CD14-positive monocyte (primary cell): Measurements from ENCODE around the gene KIDINS220. TPM values are rescaled to one million over a fixed set of nuclear protein-coding genes. Genes with fewer than 3 reads are reported as not detected.

ENCODE experiments used
- DNase-seq, 3 donors: peaks; one replicate each; pipeline ENCODE4 v3.0.0-alpha.2; 2011 to 2022
- H2AFZ ChIP-seq: 2 replicates; pipeline ENCODE4 v1.6.0; 2012; ENCODE audit warnings: mild to moderate bottlenecking, low read depth, low read length, inconsistent platforms; ENCODE audit not compliant: insufficient read depth, poor library complexity, severe bottlenecking
- H3K27ac ChIP-seq, 2 donors: 1 replicate in 1 of 2; 2 replicates in 1 of 2; pipeline ENCODE4 v1.5.1; 2012 to 2013; ENCODE audit warnings: low read length in 2 of 2, control low read depth in 1 of 2, inconsistent platforms in 1 of 2, low read depth in 1 of 2, mild to moderate bottlenecking in 1 of 2
- H3K27me3 ChIP-seq, 2 donors: one replicate each; pipeline versions ENCODE4 v1.6.0 to v1.6.1; 2011 to 2013; ENCODE audit warnings: low read length in 2 of 2; ENCODE audit not compliant: control insufficient read depth in 2 of 2, insufficient read depth in 2 of 2
- H3K36me3 ChIP-seq, 2 donors: replicated peaks in 1 of 2; 1 replicate in 1 of 2; 2 replicates in 1 of 2; pipeline versions ENCODE4 v1.5.1 to v1.6.1; 2012 to 2013; ENCODE audit warnings: low read length in 2 of 2, control low read depth in 1 of 2, inconsistent platforms in 1 of 2, mild to moderate bottlenecking in 1 of 2; ENCODE audit not compliant: insufficient read depth in 2 of 2, control insufficient read depth in 1 of 2
- H3K4me1 ChIP-seq, 2 donors: 1 replicate in 1 of 2; 2 replicates in 1 of 2; pipeline versions ENCODE4 v1.5.1 to v1.6.1; 2012 to 2013; ENCODE audit warnings: low read length in 2 of 2, control low read depth in 1 of 2, inconsistent platforms in 1 of 2, mild to moderate bottlenecking in 1 of 2, moderate library complexity in 1 of 2; ENCODE audit not compliant: insufficient read depth in 2 of 2, control insufficient read depth in 1 of 2
- H3K4me2 ChIP-seq: replicated peaks from 2 replicates; pipeline ENCODE3; 2012; ENCODE audit warnings: low read length, moderate library complexity, mild to moderate bottlenecking; ENCODE audit not compliant: poor library complexity, severe bottlenecking; ENCODE audit errors: extremely low read depth
- H3K4me3 ChIP-seq, 3 experiments: fragments of 200-600 bp in 1 of 3; sonication (generic) in 1 of 3; replicated peaks in 1 of 3; 1 replicate in 2 of 3; 2 replicates in 1 of 3; pipeline ENCODE4 v1.5.1; 2011 to 2013; ENCODE audit warnings: low read length in 3 of 3, mild to moderate bottlenecking in 3 of 3, control low read depth in 2 of 3, low read depth in 2 of 3, inconsistent platforms in 1 of 3, moderate library complexity in 1 of 3
- H3K79me2 ChIP-seq: 2 replicates; pipeline ENCODE4 v1.6.0; 2012; ENCODE audit warnings: mild to moderate bottlenecking, control low read depth, inconsistent platforms, low read length, moderate library complexity; ENCODE audit not compliant: insufficient read depth
- H3K9ac ChIP-seq: 2 replicates; pipeline ENCODE4 v1.6.0; 2017; ENCODE audit warnings: low read length, mild to moderate bottlenecking; ENCODE audit not compliant: insufficient read depth, poor library complexity, severe bottlenecking
- H3K9me3 ChIP-seq, 2 donors: replicated peaks in 1 of 2; 1 replicate in 1 of 2; 2 replicates in 1 of 2; pipeline versions ENCODE4 v1.5.1 to v1.6.1; 2012 to 2013; ENCODE audit warnings: low read length in 2 of 2, control low read depth in 1 of 2; ENCODE audit not compliant: control insufficient read depth in 1 of 2, insufficient read depth in 1 of 2
- H4K20me1 ChIP-seq: 2 replicates; pipeline ENCODE4 v1.6.0; 2012; ENCODE audit warnings: mild to moderate bottlenecking, low read length, control low read depth, moderate library complexity; ENCODE audit not compliant: insufficient read depth
- H3K27ac Mint-ChIP-seq, 7 donors: one replicate each; pipeline ENCODE4 v1.8.0; 2020; ENCODE audit warnings: mild to moderate bottlenecking in 7 of 7, mixed read lengths in 7 of 7, moderate library complexity in 6 of 7, inconsistent platforms in 2 of 7
- H3K27me3 Mint-ChIP-seq, 3 donors: one replicate each; pipeline ENCODE4 v1.8.0; 2021 to 2022; ENCODE audit warnings: low read depth in 3 of 3, mild to moderate bottlenecking in 3 of 3, mixed read lengths in 3 of 3, moderate library complexity in 3 of 3, inconsistent platforms in 1 of 3
- H3K36me3 Mint-ChIP-seq, 2 donors: one replicate each; pipeline ENCODE4 v1.8.0; 2020; ENCODE audit warnings: mixed read lengths in 2 of 2, inconsistent platforms in 1 of 2, mild to moderate bottlenecking in 1 of 2
- H3K4me1 Mint-ChIP-seq: one replicate; pipeline ENCODE4 v1.8.0; 2020; ENCODE audit warnings: mild to moderate bottlenecking, mixed read lengths
- H3K4me3 Mint-ChIP-seq, 2 donors: one replicate each; pipeline ENCODE4 v1.8.0; 2020; ENCODE audit warnings: mild to moderate bottlenecking in 2 of 2, mixed read lengths in 2 of 2, moderate library complexity in 1 of 2
- H3K9me3 Mint-ChIP-seq, 7 donors: one replicate each; pipeline ENCODE4 v1.8.0; 2020 to 2022; ENCODE audit warnings: mixed read lengths in 7 of 7, mild to moderate bottlenecking in 6 of 7, moderate library complexity in 6 of 7, inconsistent platforms in 2 of 7
- CTCF ChIP-seq: fragments of 200-600 bp; IDR thresholded peaks from one replicate; pipeline ENCODE4 v1.8.0; 2022; ENCODE audit warnings: antibody characterized with exemption, mild to moderate bottlenecking
- WGBS: methylation state at CpG from one replicate; pipeline ENCODE4 v1.1.5; 2013; ENCODE audit warnings: missing lambda C conversion rate; ENCODE audit not compliant: insufficient coverage; 5-methylcytosine and 5-hydroxymethylcytosine counted together
- intact Hi-C, 2 donors: fragments of 100-400 bp; cut with micrococcal nuclease; formaldehyde crosslinking; loops; one replicate each; pipeline versions ENCODE4 v1.15.0 to v1.15.1; 2023
- polyA plus RNA-seq, 3 donors: library from polyadenylated mRNA; depleted of rRNA in 1 of 3; unstranded in 2 of 3; stranded (reverse) in 1 of 3; fragments of 300-500 nt in 2 of 3; fragments of >200 nt in 1 of 3; fragmentation: Illumina TruSeq in 2 of 3; gene quantifications; 1 replicate in 2 of 3; 2 replicates in 1 of 3; pipeline ENCODE4 v1.2.3, GENCODE V29; 2012 to 2021

Gene KIDINS220
- polyA plus RNA-seq, 3 donors = 12.1 to 26.7 (median 26.3) TPM

GRCh38 chr2:8699839-8700238 is 137.6 kb downstream of the KIDINS220 start:
- no peaks in the 10 kb centered on the region for H3K4me1 Mint-ChIP-seq
- no peak for TF ChIP-seq CTCF
- no peak overlapping the region for H3K27ac ChIP-seq
- peaks cover 0 to 7% (median 0%) of the 10 kb centered on the region in 3 donors for H3K27me3 Mint-ChIP-seq
- WGBS = 98% methylated on average over 5 of the region's 7 CpGs
- H3K27ac Mint-ChIP-seq = no peak overlapping the region
- intact Hi-C loops = no loop called here
- no peak overlapping the region for H3K9ac ChIP-seq
- H3K36me3 Mint-ChIP-seq = no peaks in the 10 kb centered on the region
- no peaks in the 10 kb centered on the region for H3K36me3 ChIP-seq
- H4K20me1 ChIP-seq = no peaks in the 10 kb centered on the region
- no peak overlapping the region for H3K4me3 Mint-ChIP-seq
- H2AFZ ChIP-seq = no peak overlapping the region
- H3K4me2 ChIP-seq = no peak overlapping the region
- H3K9me3 ChIP-seq = no peaks in the 10 kb centered on the region
- H3K4me1 ChIP-seq = no peaks in the 10 kb centered on the region
- peaks cover 3 to 11% (median 4%) of the 10 kb centered on the region in 7 donors for H3K9me3 Mint-ChIP-seq
- H3K27me3 ChIP-seq = no peaks in the 10 kb centered on the region
- no peak for DNase-seq
- H3K79me2 ChIP-seq = no peaks in the 10 kb centered on the region
- H3K4me3 ChIP-seq = no peak overlapping the region

- no peak overlapping the region for H3K4me3 Mint-ChIP-seq
- Histone ChIP-seq H3K9me3 (no peaks in the 10 kb centered on the region), H3K36me3 (no peaks in the 10 kb centered on the region), H3K9ac (no peak overlapping the region), H4K20me1 (no peaks in the 10 kb centered on the region), H3K4me2 (no peak overlapping the region), H3K27me3 (peaks cover 0 to 6% of the 10 kb centered on the region in 2 donors), H3K4me3 (no peak overlapping the region), H3K4me1 (peaks cover 5 to 6% of the 10 kb centered on the region in 2 donors), H3K27ac (no peak overlapping the region), H2AFZ (no peak overlapping the region), H3K79me2 (no peaks in the 10 kb centered on the region)
- H3K27me3 Mint-ChIP-seq = peaks cover 8 to 20% (median 11%) of the 10 kb centered on the region in 3 donors
- DNase-seq = no peak
- no peaks in the 10 kb centered on the region for H3K36me3 Mint-ChIP-seq
- H3K27ac Mint-ChIP-seq = no peak overlapping the region
- intact Hi-C loops = no loop called here
- H3K4me1 Mint-ChIP-seq = peaks cover 7% of the 10 kb centered on the region
- H3K9me3 Mint-ChIP-seq = peaks cover 3 to 11% (median 4%) of the 10 kb centered on the region in 7 donors
- TF ChIP-seq CTCF = no peak
- whole genome bisulfite sequencing = 100% methylated on average over 1 of the region's 5 CpGs
These were observed 140.2 kb downstream of the KIDINS220 start for GRCh38 chr2:8697190-8697589.
